ENCODE data around the gene CDK13.
A peak's percentile ranks its signal among the peaks of the same experiment; 100 is the strongest.

CDK13 gene

GRCh38 chr7:39950473-39951225 lies 593 bp downstream of the CDK13 start:
- peak; percentile 9 to 44 (median 24) for DNase-seq

- DNase-seq: peak; percentile 14 to 59 (median 32)
Measured at GRCh38 chr7:39951226-39952194, 1.5 kb downstream of the CDK13 start.

GRCh38 chr7:39952374-39952773 lies 2.3 kb downstream of the CDK13 start:
- no peak for DNase-seq

GRCh38 chr7:39952803-39953202 lies 2.7 kb downstream of the CDK13 start:
- DNase-seq: no peak

- no peak for DNase-seq
Measured at GRCh38 chr7:39954694-39955093, 4.6 kb downstream of the CDK13 start.

- DNase-seq: no peak
Measured at GRCh38 chr7:39958038-39958437, 8.0 kb downstream of the CDK13 start.

- no peak for DNase-seq
Measured at GRCh38 chr7:39967406-39968161, 17.5 kb downstream of the CDK13 start.

GRCh38 chr7:39969431-39969830 lies 19.4 kb downstream of the CDK13 start:
- DNase-seq: no peak

- no peak for DNase-seq
Measured at GRCh38 chr7:39971924-39972323, 21.9 kb downstream of the CDK13 start.

- no peak for DNase-seq
Measured at GRCh38 chr7:39973801-39974200, 23.7 kb downstream of the CDK13 start.

GRCh38 chr7:39978230-39978934 lies 28.3 kb downstream of the CDK13 start:
- no peak for DNase-seq

- DNase-seq: no peak
Measured at GRCh38 chr7:39979406-39980073, 29.5 kb downstream of the CDK13 start.

- DNase-seq: no peak
Measured at GRCh38 chr7:39985398-39985918, 35.4 kb downstream of the CDK13 start.

GRCh38 chr7:39987641-39988347 lies 37.7 kb downstream of the CDK13 start:
- DNase-seq: peak in 1 of 4 experiments; percentile 17

GRCh38 chr7:40000734-40001315 lies 50.8 kb downstream of the CDK13 start:
- no peak for DNase-seq

- no peak for DNase-seq
Measured at GRCh38 chr7:40001649-40002048, 51.6 kb downstream of the CDK13 start.

- DNase-seq: no peak
Measured at GRCh38 chr7:40003597-40003996, 53.5 kb downstream of the CDK13 start.

GRCh38 chr7:40008223-40008815 lies 58.3 kb downstream of the CDK13 start:
- DNase-seq: no peak

GRCh38 chr7:40009301-40009700 lies 59.2 kb downstream of the CDK13 start:
- DNase-seq: no peak

- no peak for DNase-seq
Measured at GRCh38 chr7:40014376-40014775, 64.3 kb downstream of the CDK13 start.
